Fibroblast of villous mesenchyme (primary cell): ENCODE measurements around the gene GATC. TPM values are rescaled to one million over a fixed set of nuclear protein-coding genes. Genes with fewer than 3 reads are reported as not detected.

Experiments
- DNase-seq: peaks from one replicate; pipeline ENCODE4 v3.0.0-alpha.2; 2010; ENCODE audit warnings: low read depth
- H3K4me3 ChIP-seq: 2 replicates; pipeline ENCODE4 v1.5.1; 2011; ENCODE audit warnings: low read depth, mild to moderate bottlenecking, low read length
- CTCF ChIP-seq: IDR thresholded peaks from 2 replicates; pipeline ENCODE4 v1.5.1; 2012; ENCODE audit warnings: low read depth, mild to moderate bottlenecking, low read length; ENCODE audit not compliant: insufficient read depth
- total RNA-seq: library from RNA; depleted of rRNA; stranded (reverse); fragments of >200 nt; gene quantifications from 2 replicates; pipeline ENCODE4 v1.2.3, GENCODE V29; 2012

The GATC gene
- total RNA-seq, 1 donor = 20.7 TPM

GRCh38 chr12:120406069-120406468, 40.2 kb upstream of the GATC start:
- no peak for DNase-seq
- H3K4me3 ChIP-seq = no peak overlapping the region

GRCh38 chr12:120406553-120406952, 39.7 kb upstream of the GATC start:
- no peak for TF ChIP-seq CTCF
- no peak for DNase-seq
- H3K4me3 ChIP-seq = no peak overlapping the region

More at GRCh38 chr12:120406069-120406468, 40.2 kb upstream of the GATC start:
- no peak for TF ChIP-seq CTCF

GRCh38 chr12:120408771-120409170, 37.5 kb upstream of the GATC start:
- no peak for TF ChIP-seq CTCF
- H3K4me3 ChIP-seq = no peak overlapping the region
- DNase-seq = no peak

GRCh38 chr12:120412421-120412820, 33.8 kb upstream of the GATC start:
- TF ChIP-seq CTCF = no peak
- no peak for DNase-seq
- no peak overlapping the region for H3K4me3 ChIP-seq

- no peak overlapping the region for H3K4me3 ChIP-seq
- DNase-seq = no peak
- TF ChIP-seq CTCF = no peak
These were observed 32.1 kb upstream of the GATC start for GRCh38 chr12:120413901-120414695.

GRCh38 chr12:120416490-120417216, 29.6 kb upstream of the GATC start:
- TF ChIP-seq CTCF = no peak
- no peak overlapping the region for H3K4me3 ChIP-seq
- no peak for DNase-seq
